GM21825 (cell line): ENCODE measurements around the gene RFWD3.
A peak's percentile ranks its signal among the peaks of the same experiment; 100 is the strongest.

Source experiments
- ATAC-seq: cut with Tn5 transposase; IDR thresholded peaks from one replicate; pipeline ENCODE4 v1.9.1; 2021; ENCODE audit warnings: mild to moderate bottlenecking, moderate library complexity; ENCODE audit not compliant: unreplicated experiment

The RFWD3 gene

DNA sequence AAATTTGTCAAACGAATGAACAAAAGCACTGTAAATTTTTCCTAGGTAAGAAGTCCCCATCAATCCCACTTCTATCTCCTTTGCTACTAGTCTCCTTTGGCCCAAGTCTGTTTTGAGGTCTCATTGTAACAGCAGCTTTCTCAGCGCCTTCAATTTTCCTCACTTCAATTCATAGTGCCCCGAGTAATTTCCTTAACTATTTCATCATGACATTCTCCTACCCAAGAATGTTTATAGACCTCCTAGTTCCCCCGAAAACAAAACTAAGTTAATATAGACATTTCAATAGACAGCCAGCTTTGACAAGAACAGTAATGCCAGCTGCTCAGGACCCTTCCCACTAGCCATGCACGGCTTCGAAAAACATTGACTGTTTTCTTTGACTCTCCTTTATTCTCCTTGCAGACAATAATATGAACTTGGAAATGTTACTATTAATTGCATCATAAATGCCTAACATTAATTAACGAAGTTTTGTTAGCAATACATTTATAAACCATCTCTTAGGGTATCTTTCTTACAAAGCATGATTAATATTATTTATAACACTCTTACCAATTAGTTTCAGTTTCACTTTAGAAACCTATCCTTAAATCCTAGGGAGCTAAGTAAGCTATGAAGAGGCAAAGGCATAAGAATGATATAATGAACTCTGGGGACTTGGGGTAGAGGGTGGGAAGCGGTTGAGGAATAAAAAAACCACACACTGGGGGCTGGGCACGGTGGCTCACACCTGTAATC is 82.6 kb downstream of the RFWD3 start:
- no peak for ATAC-seq

DNA sequence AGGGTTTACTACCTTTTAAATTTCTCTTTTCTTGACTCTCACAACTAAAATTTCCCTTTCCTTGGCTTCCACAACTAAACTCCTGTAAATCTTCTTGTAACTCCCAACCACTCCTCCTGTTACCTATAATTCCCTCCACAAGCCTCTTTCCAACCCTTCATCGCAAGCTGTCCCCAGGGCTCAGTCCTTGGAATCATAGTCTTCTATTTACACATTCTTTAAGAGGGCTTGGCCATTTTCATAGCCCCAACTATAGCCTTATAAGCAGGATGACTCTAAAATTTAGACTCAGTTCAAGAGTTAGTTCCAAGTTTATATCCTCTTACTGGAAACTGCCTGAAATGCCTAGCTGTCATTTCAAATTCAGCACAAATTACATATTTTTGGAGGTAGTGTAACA is 83.7 kb downstream of the RFWD3 start:
- no peak for ATAC-seq

- peak; percentile 52 for ATAC-seq
These were observed 85.8 kb downstream of the RFWD3 start for GRCh38 chr16:74580833-74581232.

DNA sequence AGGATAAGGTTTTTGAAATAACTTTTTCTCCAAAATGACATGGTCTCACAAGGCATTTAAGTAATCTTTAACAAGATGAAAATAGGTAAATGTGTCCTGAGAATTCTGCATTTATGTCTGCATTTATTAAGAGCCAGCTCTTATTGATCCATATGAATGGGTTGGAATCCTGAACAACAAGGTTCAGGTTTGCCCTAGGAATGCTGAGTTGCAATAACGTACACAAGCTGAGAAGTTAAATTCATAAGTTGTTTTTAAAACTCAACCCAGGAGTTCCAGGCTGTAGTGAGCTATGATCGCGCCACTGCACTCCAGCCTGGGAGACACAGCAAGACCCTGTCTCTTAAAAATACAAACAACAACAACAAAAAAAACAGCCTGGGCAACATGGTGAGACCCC is 87.8 kb downstream of the RFWD3 start:
- ATAC-seq, result no peak

- no peak for ATAC-seq
These were observed 88.2 kb downstream of the RFWD3 start for GRCh38 chr16:74578433-74578832.

DNA sequence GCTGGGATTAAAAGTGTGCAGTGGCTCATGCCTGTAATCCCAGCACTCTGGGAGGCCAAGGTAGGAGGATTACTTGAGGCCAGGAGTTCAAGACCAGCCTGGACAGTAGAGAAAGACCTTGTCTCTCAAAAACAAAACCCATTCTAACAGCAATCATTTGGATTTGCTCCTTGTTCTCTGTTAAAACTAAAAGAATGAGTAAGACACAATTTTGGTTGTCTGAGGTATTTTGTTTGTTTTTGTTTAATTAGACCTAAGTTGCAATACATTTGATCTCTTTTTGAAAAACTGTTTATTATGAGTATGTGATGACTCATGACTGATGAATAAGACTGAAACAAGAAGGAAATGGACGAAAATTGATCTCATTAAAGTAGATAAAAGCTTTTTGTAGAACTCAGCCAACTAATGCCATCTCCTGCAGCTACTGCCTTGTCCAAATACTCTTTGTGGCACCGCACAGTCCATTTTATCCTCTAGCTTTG is 88.8 kb downstream of the RFWD3 start:
- ATAC-seq, result no peak

DNA sequence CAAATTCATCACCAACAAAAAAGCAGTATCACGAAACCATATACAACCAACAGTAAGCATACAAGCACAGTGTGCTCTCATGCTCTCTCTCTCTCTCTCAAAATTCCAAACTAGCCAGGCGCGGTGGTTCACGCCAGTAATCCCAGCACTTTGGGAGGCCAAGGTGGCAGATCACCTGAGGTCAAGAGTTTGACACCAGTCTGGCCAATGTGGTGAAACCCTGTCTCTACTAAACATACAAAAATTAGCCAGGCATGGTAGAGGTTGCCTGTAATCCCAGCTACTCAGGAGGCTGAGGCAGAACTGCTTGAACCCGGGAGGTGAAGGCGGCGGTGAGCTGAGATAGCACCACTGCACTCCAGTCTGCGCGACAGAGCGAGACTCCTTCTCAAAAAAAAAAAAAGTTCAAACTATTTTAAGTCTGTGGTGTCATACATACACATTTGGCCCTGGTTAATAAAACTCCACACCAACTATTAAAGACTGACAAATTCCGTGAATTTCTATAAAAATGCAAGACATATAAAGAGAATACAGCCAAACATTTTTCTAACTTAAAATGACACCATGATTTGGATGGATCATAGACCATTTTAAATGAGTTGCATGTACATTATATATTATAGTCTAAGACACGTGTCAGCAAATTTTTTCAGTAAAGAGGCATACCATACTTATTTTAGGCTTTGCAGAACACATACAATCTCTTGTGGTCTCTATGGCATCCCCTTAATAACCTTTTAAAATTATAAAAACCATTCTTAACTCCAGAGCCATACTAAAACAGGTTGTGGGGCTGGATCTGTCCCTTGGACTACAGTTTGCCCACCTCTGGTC is 90.7 kb downstream of the RFWD3 start:
- no peak for ATAC-seq

DNA sequence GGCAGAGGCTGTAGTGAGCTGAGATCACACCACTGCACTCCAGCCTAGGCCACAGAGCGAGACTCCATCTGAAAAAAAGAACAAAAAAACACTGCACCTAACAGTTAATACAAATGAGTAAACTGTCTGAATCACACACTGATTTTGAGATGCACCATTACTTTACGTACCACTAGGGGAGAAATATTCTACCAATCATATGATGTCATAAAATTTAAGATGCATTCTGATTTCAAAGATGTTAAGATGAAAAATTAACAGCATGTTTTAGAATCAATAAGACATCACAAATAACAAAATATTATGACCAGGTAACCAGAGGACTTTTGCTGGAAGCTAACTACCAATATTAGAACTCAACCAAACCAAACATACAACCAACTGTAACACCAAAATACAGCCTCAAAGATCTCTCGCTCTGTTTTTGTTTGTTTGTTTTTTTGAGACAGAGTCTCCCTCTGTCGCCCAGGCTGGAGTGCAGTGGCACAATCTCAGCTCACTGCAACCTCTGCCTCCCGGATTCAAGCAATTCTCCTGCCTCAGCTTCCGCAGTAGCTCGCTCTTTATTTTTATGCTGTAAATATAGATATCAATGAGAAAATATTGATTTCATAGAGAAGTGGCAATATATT is 91.4 kb downstream of the RFWD3 start:
- no peak for ATAC-seq

DNA sequence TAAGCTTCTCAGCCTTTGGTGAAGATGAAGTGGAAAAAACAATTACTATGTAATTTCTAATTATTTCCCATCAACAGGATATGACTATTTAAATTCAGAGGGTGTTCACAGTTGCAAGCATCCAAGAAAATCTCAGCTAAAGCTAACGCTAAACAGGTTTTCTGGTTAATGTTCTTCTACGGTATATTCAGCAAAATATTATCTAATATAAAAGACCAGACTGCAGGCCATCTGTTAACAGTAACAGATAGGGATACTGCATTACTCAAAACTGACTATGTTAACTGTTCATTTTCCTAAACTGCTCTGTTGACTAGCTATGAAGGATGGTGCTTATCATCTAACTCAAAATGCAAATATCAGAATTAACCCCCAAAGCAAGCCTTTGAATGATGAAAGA is 92.5 kb downstream of the RFWD3 start:
- ATAC-seq, result no peak

GRCh38 chr16:74573622-74574021 is 93.1 kb downstream of the RFWD3 start:
- no peak for ATAC-seq
